GM12872 (cell line): ENCODE results near the gene AKAP6.

Experiments
- CTCF ChIP-seq: IDR thresholded peaks from 3 replicates; pipeline ENCODE4 v1.5.1; 2011; ENCODE audit warnings: low read depth, mild to moderate bottlenecking, low read length, moderate library complexity; ENCODE audit not compliant: insufficient read depth

The AKAP6 gene

DNA sequence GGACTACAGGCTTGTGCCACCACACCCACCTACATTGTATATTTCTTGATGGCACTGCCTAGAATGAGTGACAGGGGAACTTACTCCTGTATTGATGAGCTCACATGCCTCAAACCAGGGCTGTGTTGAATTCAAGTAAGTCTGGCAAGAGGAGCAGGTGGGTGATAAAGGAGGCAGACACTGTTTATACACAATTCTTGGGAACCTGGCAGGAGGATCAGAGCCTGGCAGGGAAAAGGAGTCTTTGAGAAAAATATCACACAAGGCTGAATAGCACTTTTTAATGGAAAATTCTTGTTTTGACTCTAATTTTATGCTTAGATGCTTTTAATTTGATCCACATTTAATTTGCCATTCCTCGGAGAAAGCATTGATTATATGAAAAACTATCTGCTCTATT is 316.5 kb downstream of the AKAP6 start:
- no peak for TF ChIP-seq CTCF

GRCh38 chr14:32648434-32648833 is 319.3 kb downstream of the AKAP6 start:
- TF ChIP-seq CTCF: no peak

DNA sequence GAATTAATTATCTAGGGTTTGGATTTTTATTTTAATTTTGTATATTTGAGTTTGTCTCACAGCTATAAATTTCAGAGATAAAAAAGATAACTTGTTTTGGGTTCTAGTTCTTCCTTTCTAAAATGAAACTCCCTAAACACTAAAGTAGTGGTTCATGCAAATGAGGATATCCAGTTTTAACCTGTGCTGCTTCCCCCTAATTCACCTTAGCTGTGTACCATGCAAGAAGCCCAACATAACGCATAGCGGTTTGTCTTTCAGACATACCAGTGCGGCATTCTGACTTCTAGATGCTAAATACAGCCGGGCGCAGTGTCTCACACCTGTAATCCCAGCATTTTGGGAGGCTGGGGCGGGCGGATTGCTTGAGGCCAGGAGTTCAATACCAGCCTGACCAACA is 320.9 kb downstream of the AKAP6 start:
- no peak for TF ChIP-seq CTCF

DNA sequence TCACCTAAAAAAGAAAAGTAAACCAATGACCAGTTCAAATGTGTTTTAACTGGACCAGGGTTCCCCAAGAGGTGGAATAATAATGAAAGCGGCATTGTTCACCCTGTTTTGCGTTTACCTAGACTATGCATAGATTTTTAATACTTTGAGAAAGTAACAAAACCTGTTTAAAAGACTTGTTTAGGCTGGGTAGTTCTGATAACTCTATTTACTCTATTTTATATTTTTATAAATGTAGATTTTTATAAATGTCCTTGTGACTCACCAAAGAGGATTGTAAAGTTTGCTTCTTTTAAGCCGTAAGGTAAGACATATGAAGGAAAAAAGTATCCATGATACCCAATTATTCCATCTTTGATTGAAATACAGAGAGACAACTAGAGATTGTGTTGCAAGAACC is 321.6 kb downstream of the AKAP6 start:
- no peak for TF ChIP-seq CTCF

GRCh38 chr14:32654106-32654505 is 325.0 kb downstream of the AKAP6 start:
- no peak for TF ChIP-seq CTCF

GRCh38 chr14:32656601-32657000 is 327.5 kb downstream of the AKAP6 start:
- no peak for TF ChIP-seq CTCF

GRCh38 chr14:32657081-32657480 is 328.0 kb downstream of the AKAP6 start:
- TF ChIP-seq CTCF: no peak

- TF ChIP-seq CTCF: no peak
Observed at GRCh38 chr14:32661216-32661615, 332.1 kb downstream of the AKAP6 start.
